SJSA1 (cell line): ENCODE results near the gene KDM5B. TPM values are rescaled to one million over a fixed set of nuclear protein-coding genes. Genes with fewer than 3 reads are reported as not detected.

Experiments
- DNase-seq, 2 experiments: peaks; one replicate each; pipeline ENCODE4 v3.0.0-alpha.2; 2015 to 2020; ENCODE audit warnings: low spot score in 2 of 2, low read depth in 1 of 2
- H3K27ac ChIP-seq: fragments of 250-450 bp; sonication (Bioruptor Pico); 2 replicates; pipeline ENCODE4 v1.5.1; 2020; ENCODE audit warnings: mild to moderate bottlenecking, moderate library complexity
- H3K27me3 ChIP-seq: fragments of 250-450 bp; sonication (Bioruptor Pico); replicated peaks from 2 replicates; pipeline ENCODE4 v1.5.1; 2020; ENCODE audit warnings: mild to moderate bottlenecking, moderate library complexity
- H3K36me3 ChIP-seq: fragments of 250-450 bp; sonication (Bioruptor Pico); 2 replicates; pipeline ENCODE4 v1.5.1; 2020; ENCODE audit warnings: mild to moderate bottlenecking
- H3K4me1 ChIP-seq: fragments of 250-450 bp; sonication (Bioruptor Pico); replicated peaks from 2 replicates; pipeline ENCODE4 v1.6.1; 2021; ENCODE audit warnings: mild to moderate bottlenecking
- H3K4me3 ChIP-seq: fragments of 250-450 bp; sonication (Bioruptor Pico); 2 replicates; pipeline ENCODE4 v1.5.1; 2020; ENCODE audit warnings: mild to moderate bottlenecking
- H3K9me3 ChIP-seq: fragments of 250-450 bp; sonication (Bioruptor Pico); replicated peaks from 2 replicates; pipeline ENCODE4 v1.5.1; 2020; ENCODE audit warnings: mild to moderate bottlenecking
- total RNA-seq: library from RNA; depleted of rRNA; stranded (reverse); fragments of >200 nt; shearing (Covaris generic); gene quantifications from 2 replicates; pipeline ENCODE4 v1.2.3, GENCODE V29; 2014; rRNA removed

Gene KDM5B
- total RNA-seq: 27.6 and 34.2 TPM in 2 replicates

DNA sequence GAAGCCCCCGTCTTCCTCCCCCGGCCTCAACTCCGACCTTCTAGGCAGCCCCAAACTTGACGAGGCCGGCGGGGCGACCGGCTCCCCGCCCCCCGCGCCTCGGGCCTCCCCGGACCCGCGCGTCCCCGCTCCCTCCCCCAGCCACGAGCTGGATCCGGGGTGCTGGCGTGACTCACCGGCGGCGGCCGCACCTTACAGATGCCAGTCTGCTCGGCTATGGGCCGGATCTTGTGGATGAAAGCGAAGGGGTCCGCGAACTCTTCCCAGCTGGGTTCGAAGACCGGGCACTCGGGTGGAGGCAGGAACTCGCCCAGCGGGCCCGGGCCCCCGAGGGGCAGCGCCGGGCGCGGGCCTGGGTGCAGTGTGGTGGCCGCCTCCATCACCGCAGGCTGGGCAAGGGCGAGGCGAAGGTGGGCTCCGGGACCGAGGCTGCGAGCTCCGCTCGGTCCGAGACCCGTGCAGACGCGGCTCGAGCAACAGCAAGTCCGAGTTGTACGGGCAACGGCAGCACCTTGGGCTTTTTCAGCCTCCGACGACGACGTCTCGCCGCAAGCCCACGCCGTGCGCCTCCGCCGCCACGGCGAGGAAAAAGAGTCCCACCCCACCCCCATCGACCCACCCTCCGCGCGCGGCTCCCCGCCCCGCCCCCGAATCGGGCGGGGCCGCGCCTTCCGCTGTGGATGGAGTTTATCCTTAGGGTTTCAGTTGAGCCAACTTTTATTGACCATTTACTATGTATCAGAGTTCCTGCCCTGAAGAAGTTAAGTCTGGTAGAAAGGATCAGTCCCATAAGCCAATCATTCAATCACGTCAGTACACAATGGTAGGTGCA is at the start of gene KDM5B:
KDM5B (minus strand) TSS at position 496 of the 832 bp plus-strand sequence; CDS start at position 380, 116 bp downstream.
- Histone ChIP-seq H3K27ac (peak within 1 kb of the TSS; percentile 72), H3K27me3 (no peaks in the 10 kb centered on the region), H3K4me3 (peak within 1 kb of the TSS; percentile 96), H3K36me3 (peaks cover 3% of the 10 kb centered on the region), H3K9me3 (no peaks in the 10 kb centered on the region), H3K4me1 (peaks cover 52% of the 10 kb centered on the region)
- DNase-seq: peak; percentile 60 to 68

GRCh38 chr1:202857136-202857610 is 49.0 kb upstream of the KDM5B start:
- H3K36me3 ChIP-seq: no peaks in the 10 kb centered on the region
- no peak overlapping the region for H3K4me3 ChIP-seq
- H3K27ac ChIP-seq: no peak overlapping the region
- peaks cover 8% of the 10 kb centered on the region for H3K4me1 ChIP-seq
- no peak for DNase-seq
- no peaks in the 10 kb centered on the region for H3K27me3 ChIP-seq
- H3K9me3 ChIP-seq: no peaks in the 10 kb centered on the region

GRCh38 chr1:202856014-202856413 is 47.8 kb upstream of the KDM5B start:
- Histone ChIP-seq H3K36me3 (no peaks in the 10 kb centered on the region), H3K27ac (no peak overlapping the region), H3K27me3 (no peaks in the 10 kb centered on the region), H3K4me3 (no peak overlapping the region), H3K4me1 (peaks cover 4% of the 10 kb centered on the region), H3K9me3 (no peaks in the 10 kb centered on the region)
- no peak for DNase-seq

GRCh38 chr1:202854787-202855186 is 46.6 kb upstream of the KDM5B start:
- Histone ChIP-seq H3K4me3 (no peak overlapping the region), H3K4me1 (no peaks in the 10 kb centered on the region), H3K9me3 (no peaks in the 10 kb centered on the region), H3K27ac (no peak overlapping the region), H3K36me3 (no peaks in the 10 kb centered on the region), H3K27me3 (no peaks in the 10 kb centered on the region)
- DNase-seq: no peak

DNA sequence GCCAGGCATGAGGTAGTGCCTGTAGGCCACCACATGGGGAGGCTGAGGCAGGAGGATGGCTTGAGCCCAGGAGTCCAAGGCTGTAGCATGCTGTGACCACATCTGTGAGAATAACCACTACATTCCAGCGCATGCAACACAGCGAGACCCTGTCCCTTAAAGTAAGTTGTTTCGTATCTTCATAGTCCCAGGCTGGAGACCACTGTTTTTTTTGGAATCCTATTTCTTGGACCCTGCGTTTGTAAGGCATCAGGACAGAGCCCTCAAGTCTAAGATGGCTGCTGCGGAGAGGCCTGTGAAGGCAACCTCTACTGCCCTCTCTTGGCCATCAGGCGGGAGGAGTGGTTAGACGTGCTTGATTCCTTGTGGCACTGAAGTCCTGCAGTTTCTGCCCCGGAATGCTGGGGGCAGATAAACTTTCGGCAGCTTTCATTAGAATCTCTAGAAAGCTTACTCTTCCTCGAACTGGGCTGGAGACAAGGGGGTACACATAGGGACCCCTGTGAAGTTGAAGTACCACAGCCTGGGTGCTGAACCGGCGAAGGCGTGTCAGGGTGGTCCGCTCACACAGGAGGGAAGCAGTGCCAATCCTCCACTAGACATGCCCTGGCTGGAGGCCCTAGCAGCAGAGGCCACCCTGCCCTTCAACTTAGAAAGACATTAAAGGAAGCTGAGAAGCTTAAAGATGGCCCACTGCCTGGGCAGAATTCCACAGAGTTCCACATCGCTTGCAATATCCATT is 44.1 kb upstream of the KDM5B start:
- H3K27me3 ChIP-seq: no peaks in the 10 kb centered on the region
- H3K4me3 ChIP-seq: no peak overlapping the region
- H3K4me1 ChIP-seq: no peaks in the 10 kb centered on the region
- no peaks in the 10 kb centered on the region for H3K36me3 ChIP-seq
- no peaks in the 10 kb centered on the region for H3K9me3 ChIP-seq
- H3K27ac ChIP-seq: no peak overlapping the region
- peak; percentile 30 to 59 for DNase-seq

DNA sequence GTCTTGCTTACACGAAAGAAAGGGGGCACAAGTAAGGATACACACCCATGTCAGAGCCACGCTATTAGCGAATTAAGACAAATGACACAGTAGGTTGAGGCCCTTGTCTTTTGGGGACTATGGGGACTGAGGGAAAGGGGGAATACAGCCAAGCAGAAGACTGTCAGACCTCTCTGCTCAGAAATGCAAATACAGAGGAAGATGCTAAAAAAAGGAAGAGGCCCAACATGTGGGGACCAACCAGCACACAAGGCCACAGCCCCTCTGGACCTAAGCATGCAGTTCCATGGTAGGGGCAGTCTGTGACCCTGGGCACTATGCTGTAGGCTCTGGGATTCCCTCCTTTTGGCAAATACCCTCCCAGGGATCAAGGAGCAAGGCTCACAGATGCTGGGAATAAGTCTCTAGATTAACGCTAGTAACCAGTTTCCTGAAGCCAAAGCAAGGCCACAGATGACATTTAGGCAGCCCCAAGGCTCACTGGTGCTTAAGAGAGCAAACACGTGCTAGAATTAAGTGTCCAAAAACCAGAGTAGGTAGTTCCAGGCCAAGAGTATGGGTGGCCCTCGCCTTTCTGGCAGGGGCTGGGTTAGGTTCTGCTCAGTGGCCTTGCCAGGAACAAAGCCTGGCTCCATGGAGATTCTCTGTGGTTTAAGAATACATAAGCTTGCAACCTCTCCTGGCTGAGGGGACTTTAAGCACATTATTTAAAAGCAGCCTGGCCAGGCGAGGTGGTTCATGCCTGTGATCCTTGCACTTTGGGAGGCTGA is 42.6 kb upstream of the KDM5B start:
- Histone ChIP-seq H3K4me1 (no peaks in the 10 kb centered on the region), H3K27me3 (no peaks in the 10 kb centered on the region), H3K27ac (no peak overlapping the region), H3K9me3 (no peaks in the 10 kb centered on the region), H3K36me3 (no peaks in the 10 kb centered on the region), H3K4me3 (no peak overlapping the region)
- DNase-seq: no peak

DNA sequence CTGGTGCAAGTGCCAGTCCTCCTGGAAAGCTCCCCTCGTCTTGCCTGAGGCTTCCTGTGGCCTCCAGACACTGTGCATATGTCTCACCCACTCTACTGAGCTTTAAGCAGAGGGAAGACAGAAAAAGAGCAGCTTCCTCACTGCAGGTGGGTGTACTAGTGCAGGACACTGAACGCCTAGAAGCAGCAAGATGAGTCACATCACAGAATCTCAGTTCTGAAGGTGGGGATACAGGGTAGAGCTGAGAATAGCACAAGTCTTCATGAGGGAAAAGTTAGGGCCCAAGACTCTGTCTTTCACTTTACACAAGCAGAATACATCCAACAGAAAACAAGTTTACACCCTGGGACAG is 39.9 kb upstream of the KDM5B start:
- Histone ChIP-seq H3K36me3 (no peaks in the 10 kb centered on the region), H3K27me3 (no peaks in the 10 kb centered on the region), H3K27ac (no peak overlapping the region), H3K9me3 (no peaks in the 10 kb centered on the region), H3K4me1 (no peaks in the 10 kb centered on the region), H3K4me3 (no peak overlapping the region)
- no peak for DNase-seq

GRCh38 chr1:202844935-202845334 is 36.7 kb upstream of the KDM5B start:
- H3K9me3 ChIP-seq: no peaks in the 10 kb centered on the region
- no peaks in the 10 kb centered on the region for H3K27me3 ChIP-seq
- H3K4me3 ChIP-seq: no peak overlapping the region
- no peaks in the 10 kb centered on the region for H3K36me3 ChIP-seq
- no peaks in the 10 kb centered on the region for H3K4me1 ChIP-seq
- no peak for DNase-seq
- no peak overlapping the region for H3K27ac ChIP-seq

GRCh38 chr1:202844259-202844658 is 36.0 kb upstream of the KDM5B start:
- Histone ChIP-seq H3K4me3 (no peak overlapping the region), H3K27ac (no peak overlapping the region), H3K9me3 (no peaks in the 10 kb centered on the region), H3K36me3 (no peaks in the 10 kb centered on the region), H3K27me3 (no peaks in the 10 kb centered on the region), H3K4me1 (no peaks in the 10 kb centered on the region)
- DNase-seq: no peak

DNA sequence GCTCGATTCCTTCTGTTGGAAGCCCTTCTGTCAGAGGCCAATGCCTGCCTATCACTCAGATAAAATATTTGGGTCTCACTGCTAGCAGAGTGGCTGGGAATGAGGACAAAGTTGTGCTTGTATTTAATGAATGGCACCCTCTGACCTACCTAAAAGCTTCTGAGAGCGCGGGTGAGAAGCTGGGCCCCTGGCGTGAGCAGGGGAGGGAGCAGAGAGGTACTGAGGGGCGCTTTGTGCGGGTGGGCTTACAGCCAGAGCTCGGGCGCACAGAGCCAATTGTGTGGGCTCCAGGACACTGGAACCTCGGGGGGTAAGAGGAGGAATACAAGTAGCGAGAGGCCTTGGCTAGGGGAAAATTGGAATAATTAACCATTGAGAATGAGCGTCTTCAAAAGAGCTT is 34.9 kb upstream of the KDM5B start:
- Histone ChIP-seq H3K4me3 (no peak overlapping the region), H3K9me3 (no peaks in the 10 kb centered on the region), H3K27ac (no peak overlapping the region), H3K4me1 (no peaks in the 10 kb centered on the region), H3K36me3 (no peaks in the 10 kb centered on the region), H3K27me3 (no peaks in the 10 kb centered on the region; the same call in 1 of the 2 replicates)
- DNase-seq: no peak

DNA sequence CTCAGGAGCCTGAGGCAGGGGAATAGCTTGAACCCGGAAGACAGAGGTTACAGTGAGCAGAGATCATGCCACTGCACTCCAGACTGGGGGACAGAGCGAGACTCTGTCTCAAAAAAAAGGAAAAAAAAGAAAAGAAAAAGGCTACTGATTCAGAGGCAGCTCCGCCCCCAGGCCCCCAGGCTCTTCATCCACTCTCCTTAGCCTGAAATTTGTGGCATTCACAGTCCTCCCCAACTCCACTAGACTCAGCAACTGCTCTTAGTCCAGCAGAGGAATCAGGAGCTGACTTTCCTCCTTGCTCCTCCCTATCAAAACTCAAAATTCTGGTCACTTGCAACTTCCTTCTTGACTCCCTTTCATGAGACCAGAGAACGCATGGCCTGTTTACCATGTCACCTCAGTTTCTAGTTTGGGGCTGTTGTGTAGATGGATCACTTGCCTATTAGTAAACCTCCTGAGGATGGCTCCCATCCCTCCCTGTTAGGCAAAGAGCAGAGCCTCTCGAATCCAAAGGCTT is 29.6 kb upstream of the KDM5B start:
- H3K9me3 ChIP-seq: no peaks in the 10 kb centered on the region
- H3K4me3 ChIP-seq: no peak overlapping the region

DNA sequence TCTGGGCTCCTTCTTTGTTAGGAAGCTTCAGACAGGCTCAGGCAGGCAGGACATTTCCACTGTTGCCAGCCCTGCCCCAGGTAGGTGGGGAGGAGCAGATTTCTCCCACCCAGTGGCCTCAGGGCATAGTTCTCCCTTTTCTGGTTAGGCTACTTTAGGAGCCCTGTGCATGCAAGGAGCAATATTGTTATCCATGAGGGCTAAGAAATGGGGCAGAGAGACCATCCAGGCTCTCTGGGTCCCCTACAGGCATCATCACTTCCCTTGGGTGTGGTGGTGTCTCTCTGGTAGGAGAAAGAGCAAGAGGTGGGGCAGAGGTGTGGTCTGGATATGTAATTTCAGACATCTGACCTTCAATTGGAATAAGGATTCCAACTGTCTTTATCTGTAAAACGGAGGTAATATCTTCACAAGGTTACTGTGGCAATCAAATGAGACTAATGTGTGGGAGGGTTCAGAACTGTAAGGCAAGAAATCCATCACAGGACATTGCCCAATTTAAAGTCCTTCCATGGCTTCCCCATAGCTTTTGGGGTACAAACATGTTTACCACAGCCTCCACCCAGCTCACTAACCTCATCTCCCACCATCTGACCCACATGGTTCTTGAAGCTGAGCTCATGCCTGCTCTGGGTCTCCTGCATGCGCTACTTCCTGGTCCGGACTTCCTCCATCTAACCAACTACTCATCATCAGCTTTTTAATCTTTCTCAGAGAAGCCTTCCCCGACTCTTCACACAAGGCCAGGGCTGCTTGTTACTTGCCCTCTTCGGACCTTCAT is 28.6 kb upstream of the KDM5B start:
- Histone ChIP-seq H3K36me3 (no peaks in the 10 kb centered on the region), H3K27me3 (peaks cover 2% of the 10 kb centered on the region), H3K4me3 (no peak overlapping the region), H3K4me1 (no peaks in the 10 kb centered on the region), H3K27ac (no peak overlapping the region), H3K9me3 (no peaks in the 10 kb centered on the region)
- DNase-seq: no peak

More for the DNA sequence above, 29.6 kb upstream of the KDM5B start:
- Histone ChIP-seq H3K27ac (no peak overlapping the region), H3K36me3 (no peaks in the 10 kb centered on the region), H3K27me3 (peaks cover 2% of the 10 kb centered on the region), H3K4me1 (no peaks in the 10 kb centered on the region)
- DNase-seq: no peak

- Histone ChIP-seq H3K27me3 (peaks cover 2% of the 10 kb centered on the region), H3K4me1 (no peaks in the 10 kb centered on the region), H3K9me3 (no peaks in the 10 kb centered on the region), H3K36me3 (no peaks in the 10 kb centered on the region), H3K27ac (no peak overlapping the region), H3K4me3 (no peak overlapping the region)
- DNase-seq: no peak
Measured at GRCh38 chr1:202835548-202836072, 27.4 kb upstream of the KDM5B start.
